GM18907 (cell line): ENCODE results near the gene ARHGEF6.
A peak's percentile ranks its signal among the peaks of the same experiment; 100 is the strongest.

Source experiments
- ATAC-seq: cut with Tn5 transposase; IDR thresholded peaks from one replicate; pipeline ENCODE4 v1.9.1; 2021; ENCODE audit warnings: mild to moderate bottlenecking, moderate library complexity; ENCODE audit not compliant: unreplicated experiment

The ARHGEF6 gene

DNA sequence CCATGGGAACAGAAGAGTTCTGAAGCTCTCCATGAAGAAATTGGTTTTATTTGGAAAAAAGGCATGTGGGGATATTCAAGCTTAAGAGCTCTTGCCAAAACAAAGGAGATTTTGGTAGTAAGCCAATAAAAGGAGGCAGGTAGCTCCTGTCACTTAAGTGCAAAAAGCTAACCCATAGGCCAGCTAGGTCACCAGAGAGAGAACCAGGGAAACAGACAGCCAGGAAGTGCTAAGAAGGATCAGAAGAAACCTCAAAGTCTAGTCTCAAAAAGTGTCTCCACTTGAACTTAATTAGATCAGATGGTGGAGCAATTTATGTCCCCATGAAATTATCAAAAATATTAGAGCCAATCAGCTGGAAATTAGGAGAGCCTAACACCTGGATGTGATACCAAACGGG is 83.6 kb downstream of the ARHGEF6 start:
- ATAC-seq, result no peak

GRCh38 chrX:136694431-136695087 is 86.2 kb downstream of the ARHGEF6 start:
- ATAC-seq, result peak; percentile 58

DNA sequence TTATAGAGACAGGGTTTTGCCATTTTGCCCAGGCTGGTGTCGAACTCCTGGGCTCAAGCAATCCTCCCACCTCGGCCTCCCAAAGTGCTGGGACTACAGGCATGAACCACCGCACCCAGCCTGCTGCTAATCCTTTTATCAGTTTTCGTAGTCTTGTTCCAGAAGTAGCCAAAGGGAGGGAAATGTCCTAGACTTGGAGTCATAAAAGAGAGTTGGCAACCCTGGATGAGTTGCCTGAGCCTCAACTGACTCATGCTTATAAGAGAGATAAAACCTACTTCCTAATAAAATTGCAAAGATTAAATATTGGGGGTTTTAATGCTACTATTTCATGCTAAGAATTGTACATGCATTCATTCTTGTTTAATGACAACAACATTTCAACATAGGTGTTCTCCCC is 88.5 kb downstream of the ARHGEF6 start:
- no peak for ATAC-seq

- ATAC-seq, result peak; percentile 44
Measured at GRCh38 chrX:136691028-136691809, 89.5 kb downstream of the ARHGEF6 start.

GRCh38 chrX:136689436-136689835 is 91.3 kb downstream of the ARHGEF6 start:
- no peak for ATAC-seq

- ATAC-seq, result no peak
Measured at GRCh38 chrX:136687457-136687856, 93.3 kb downstream of the ARHGEF6 start.

- no peak for ATAC-seq
Measured at GRCh38 chrX:136684120-136684519, 96.6 kb downstream of the ARHGEF6 start.

DNA sequence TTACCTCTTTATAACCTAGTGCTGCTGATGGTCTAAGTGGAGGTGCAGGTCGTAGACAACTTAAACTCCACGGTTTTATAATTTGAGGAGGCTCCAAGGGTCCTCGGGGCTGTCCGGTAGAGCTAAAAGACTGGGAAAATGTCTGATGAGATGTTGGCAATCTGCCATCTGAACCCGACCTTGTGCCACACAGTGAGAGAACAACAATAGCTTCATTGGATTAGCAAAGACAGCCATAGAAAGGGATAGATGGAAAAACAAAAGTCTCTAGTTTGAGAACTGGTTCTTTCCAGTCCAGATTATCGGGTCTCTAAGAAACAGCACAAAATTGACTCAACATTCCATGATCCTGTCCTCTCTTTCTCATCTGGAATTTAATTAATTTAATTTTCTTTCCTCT is 101.2 kb downstream of the ARHGEF6 start:
- ATAC-seq, result no peak

GRCh38 chrX:136674270-136674985 is 106.3 kb downstream of the ARHGEF6 start:
- peak; percentile 37 for ATAC-seq

GRCh38 chrX:136671006-136671610 is 109.6 kb downstream of the ARHGEF6 start:
- peak; percentile 42 for ATAC-seq

DNA sequence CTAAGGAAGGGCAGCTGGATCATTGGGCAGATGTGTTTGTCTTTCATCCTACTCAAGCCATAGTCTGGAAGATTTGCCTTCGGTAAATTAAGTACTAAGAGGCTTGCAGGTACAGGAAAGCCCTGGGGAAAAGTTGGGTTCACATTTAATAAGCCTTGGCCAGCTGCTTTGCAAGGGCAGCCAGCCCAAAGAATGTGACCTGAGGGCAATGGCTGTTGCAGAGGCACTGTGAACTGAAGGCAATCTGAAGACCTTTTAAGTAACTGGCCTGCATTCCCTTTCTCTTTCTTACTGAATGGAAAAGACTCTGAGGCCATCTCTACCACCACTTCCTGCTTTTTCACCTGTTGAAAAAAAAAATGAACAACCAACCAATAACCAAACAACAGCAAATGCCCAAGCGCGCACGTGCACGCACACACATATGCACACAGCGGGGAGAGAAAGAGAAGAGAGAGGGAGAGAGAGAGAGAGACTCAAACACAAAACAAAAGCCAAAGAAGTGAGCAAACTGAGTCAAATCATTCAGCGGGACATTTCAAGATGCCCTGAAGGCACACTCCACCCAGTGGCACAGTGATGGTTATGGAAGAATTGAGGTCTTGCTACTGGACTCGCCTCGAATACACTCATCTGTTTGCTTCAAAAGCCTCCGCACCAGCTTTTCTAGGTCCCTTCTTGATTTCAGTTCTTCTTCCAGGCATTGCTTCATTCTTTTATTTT is 113.1 kb downstream of the ARHGEF6 start:
- no peak for ATAC-seq

GRCh38 chrX:136666088-136666487 is 114.6 kb downstream of the ARHGEF6 start:
- ATAC-seq, result no peak

- peak; percentile 44 for ATAC-seq
Measured at GRCh38 chrX:136665258-136665900, 115.4 kb downstream of the ARHGEF6 start.

DNA sequence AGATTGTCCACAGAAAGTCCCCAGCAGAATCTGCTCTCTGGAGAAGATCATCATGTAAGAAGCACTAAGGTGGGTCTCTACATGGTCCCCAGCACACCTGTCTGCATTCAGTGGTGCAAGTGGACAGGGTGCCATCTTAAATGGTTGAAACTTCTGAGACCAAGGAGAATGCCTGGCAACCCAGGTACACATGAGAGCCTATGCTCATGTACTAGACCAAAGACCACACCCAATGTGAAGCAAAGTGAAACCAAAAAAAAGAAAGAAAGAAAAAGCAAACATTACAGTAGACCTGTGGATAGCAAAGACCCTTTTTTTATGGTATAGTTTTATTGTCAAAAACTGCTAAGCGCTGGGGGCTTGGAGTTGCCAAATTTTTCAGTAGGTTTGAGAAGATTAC is 117.8 kb downstream of the ARHGEF6 start:
- no peak for ATAC-seq

DNA sequence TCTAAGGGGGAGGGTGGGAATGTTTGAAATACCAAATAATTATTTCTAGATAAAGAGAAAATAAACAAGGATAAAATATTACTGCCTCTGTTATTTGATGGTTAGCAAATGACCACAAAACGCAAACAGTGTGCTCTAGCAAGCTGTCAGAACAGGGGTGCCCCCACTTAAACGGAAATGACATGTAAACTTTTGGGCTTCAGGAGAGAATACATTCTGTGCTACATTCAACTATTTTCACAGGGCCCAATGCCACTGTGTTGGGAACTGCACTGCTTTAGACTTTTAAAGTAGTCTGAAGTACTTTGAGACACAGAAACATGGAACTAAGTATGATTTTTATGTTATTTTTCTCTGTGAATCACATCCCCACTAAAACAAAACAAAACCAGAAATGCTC is 118.6 kb downstream of the ARHGEF6 start:
- ATAC-seq, result no peak

- no peak for ATAC-seq
Measured at GRCh38 chrX:136660896-136661295, 119.8 kb downstream of the ARHGEF6 start.

GRCh38 chrX:136659174-136659573 is 121.6 kb downstream of the ARHGEF6 start:
- ATAC-seq, result no peak

- ATAC-seq, result no peak
Measured at GRCh38 chrX:136658151-136658550, 122.6 kb downstream of the ARHGEF6 start.

- no peak for ATAC-seq
Measured at GRCh38 chrX:136656361-136656964, 124.3 kb downstream of the ARHGEF6 start.
